Type B pancreatic cell (in vitro differentiated cells): ENCODE data around the gene GORASP1. TPM values are rescaled to one million over a fixed set of nuclear protein-coding genes. Genes with fewer than 3 reads are reported as not detected.

Experiments
- DNase-seq: peaks from one replicate; pipeline ENCODE4 v3.0.0; 2021; ENCODE audit warnings: mixed read lengths; ENCODE audit not compliant: unreplicated experiment; ENCODE audit errors: extremely low spot score
- H3K27ac Mint-ChIP-seq: 2 replicates; pipeline ENCODE4 v1.8.0; 2021; ENCODE audit warnings: mild to moderate bottlenecking, mixed read lengths
- H3K27me3 Mint-ChIP-seq: 2 replicates; pipeline ENCODE4 v1.8.0; 2021; ENCODE audit warnings: mixed read lengths
- H3K36me3 Mint-ChIP-seq: 2 replicates; pipeline ENCODE4 v1.8.0; 2021; ENCODE audit warnings: mixed read lengths
- H3K4me1 Mint-ChIP-seq: one replicate; pipeline ENCODE4 v1.8.0; 2021; ENCODE audit warnings: mixed read lengths; ENCODE audit not compliant: unreplicated experiment
- H3K4me3 Mint-ChIP-seq: 2 replicates; pipeline ENCODE4 v1.8.0; 2021; ENCODE audit warnings: mild to moderate bottlenecking, mixed read lengths
- H3K9me3 Mint-ChIP-seq: 2 replicates; pipeline ENCODE4 v1.8.0; 2021; ENCODE audit warnings: mixed read lengths
- CTCF ChIP-seq: fragments of 200-600 bp; sonication (generic); conservative IDR thresholded peaks from 2 replicates; pipeline ENCODE4 v1.5.0; 2021; ENCODE audit warnings: antibody characterized with exemption, mild to moderate bottlenecking
- total RNA-seq: library from RNA; stranded (reverse); gene quantifications from 2 replicates; pipeline ENCODE4 v1.2.1, GENCODE V29; 2021; ENCODE audit warnings: low replicate concordance

The GORASP1 gene
- total RNA-seq, 1 donor from 2014 or later = 76.5 TPM

- Mint-ChIP-seq H3K4me3 (peak overlapping the region; percentile 50), H3K27me3 (no peaks in the 10 kb centered on the region), H3K9me3 (no peaks in the 10 kb centered on the region), H3K27ac (peak overlapping the region; percentile 87), H3K4me1 (peaks cover 20% of the 10 kb centered on the region), H3K36me3 (no peaks in the 10 kb centered on the region)
- no peak for DNase-seq
- peak; percentile 27 for TF ChIP-seq CTCF
Measured at GRCh38 chr3:39124876-39125840, 17.7 kb upstream of the GORASP1 start.

- H3K4me3 Mint-ChIP-seq = no peak overlapping the region
- no peak for TF ChIP-seq CTCF
- no peaks in the 10 kb centered on the region for H3K9me3 Mint-ChIP-seq
- no peaks in the 10 kb centered on the region for H3K27me3 Mint-ChIP-seq
- no peak for DNase-seq
- no peak overlapping the region for H3K27ac Mint-ChIP-seq
- H3K4me1 Mint-ChIP-seq = peaks cover 17% of the 10 kb centered on the region
- H3K36me3 Mint-ChIP-seq = no peaks in the 10 kb centered on the region
Measured at GRCh38 chr3:39122813-39123212, 15.4 kb upstream of the GORASP1 start.

- peaks cover 8% of the 10 kb centered on the region for H3K4me1 Mint-ChIP-seq
- no peak for DNase-seq
- H3K27ac Mint-ChIP-seq = no peak overlapping the region
- no peaks in the 10 kb centered on the region for H3K27me3 Mint-ChIP-seq
- no peaks in the 10 kb centered on the region for H3K9me3 Mint-ChIP-seq
- no peak for TF ChIP-seq CTCF
- H3K36me3 Mint-ChIP-seq = no peaks in the 10 kb centered on the region
- H3K4me3 Mint-ChIP-seq = no peak overlapping the region
Measured at GRCh38 chr3:39121621-39122020, 14.2 kb upstream of the GORASP1 start.

- no peak overlapping the region for H3K4me3 Mint-ChIP-seq
- no peak for DNase-seq
- no peak overlapping the region for H3K27ac Mint-ChIP-seq
- no peaks in the 10 kb centered on the region for H3K27me3 Mint-ChIP-seq
- no peak for TF ChIP-seq CTCF
- H3K4me1 Mint-ChIP-seq = no peaks in the 10 kb centered on the region
- H3K9me3 Mint-ChIP-seq = no peaks in the 10 kb centered on the region
- no peaks in the 10 kb centered on the region for H3K36me3 Mint-ChIP-seq
Measured at GRCh38 chr3:39118931-39119660, 11.7 kb upstream of the GORASP1 start.

GRCh38 chr3:39118079-39118478, 10.7 kb upstream of the GORASP1 start:
- Mint-ChIP-seq H3K9me3 (no peaks in the 10 kb centered on the region), H3K27ac (no peak overlapping the region), H3K4me1 (no peaks in the 10 kb centered on the region), H3K4me3 (no peak overlapping the region), H3K36me3 (no peaks in the 10 kb centered on the region), H3K27me3 (no peaks in the 10 kb centered on the region)
- TF ChIP-seq CTCF = no peak
- DNase-seq = no peak
